Heart right ventricle (tissue), 16 donors: ENCODE data around the gene PSAPL1. TPM values are rescaled to one million over a fixed set of nuclear protein-coding genes. Genes with fewer than 3 reads are reported as not detected.

Experiments
- ATAC-seq, 8 donors: fragments of 200-7000 bp; cut with Tn5 transposase; one replicate each; pipeline ENCODE4 v1.9.1; 2020; ENCODE audit warnings: mild to moderate bottlenecking in 8 of 8, moderate library complexity in 8 of 8, moderate number of reproducible peaks in 1 of 8
- DNase-seq, 2 donors: peaks; one replicate each; pipeline ENCODE4 v3.0.0-alpha.2; 2020
- H3K27ac ChIP-seq, 10 donors: fragments of 200-600 bp; sonication (generic) in 2 of 10; one replicate each; pipeline versions ENCODE4 v1.5.0 to v1.8.0; 2020 to 2022; ENCODE audit warnings: mild to moderate bottlenecking in 3 of 10
- H3K27me3 ChIP-seq, 7 donors: fragments of 200-600 bp; one replicate each; pipeline ENCODE4 v1.8.0; 2021 to 2022; ENCODE audit warnings: mild to moderate bottlenecking in 2 of 7
- H3K36me3 ChIP-seq, 9 donors: fragments of 200-600 bp; sonication (generic) in 1 of 9; one replicate each; pipeline versions ENCODE4 v1.5.0 to v1.8.0; 2020 to 2022; ENCODE audit warnings: mild to moderate bottlenecking in 2 of 9
- H3K4me1 ChIP-seq, 9 donors: fragments of 200-600 bp; sonication (generic) in 1 of 9; one replicate each; pipeline versions ENCODE4 v1.5.0 to v1.8.0; 2020 to 2022; ENCODE audit warnings: mild to moderate bottlenecking in 4 of 9
- H3K4me3 ChIP-seq, 10 donors: fragments of 200-600 bp; sonication (generic) in 2 of 10; one replicate each; pipeline versions ENCODE4 v1.5.0 to v1.8.0; 2020 to 2022; ENCODE audit warnings: mild to moderate bottlenecking in 7 of 10, moderate library complexity in 2 of 10
- H3K9me3 ChIP-seq, 11 donors: fragments of 200-600 bp in 10 of 11; sonication (generic) in 2 of 11; one replicate each; pipeline versions ENCODE4 v1.5.0 to v1.8.0; 2013 to 2022; ENCODE audit warnings: mild to moderate bottlenecking in 2 of 11, control low read depth in 1 of 11, moderate library complexity in 1 of 11
- WGBS, 2 donors: extraction: QIAGEN DNeasy Blood & Tissue Kit; methylation state at CpG; one replicate each; pipeline ENCODE4 v1.1.7; 2013; ENCODE audit warnings: inconsistent platforms in 1 of 2; 5-methylcytosine and 5-hydroxymethylcytosine counted together
- intact Hi-C, 10 donors: fragments of 100-400 bp; cut with DNase I; formaldehyde crosslinking; loops; one replicate each; pipeline versions ENCODE4 v1.11.1 to v1.14.2; 2022
- microRNA-seq, 2 donors: library from miRNA; unstranded; fragments of <30 nt; microRNA quantifications; one replicate each; pipeline ENCODE4 v1.2.0, GENCODE V29; 2021
- polyA plus RNA-seq, 2 donors: library from polyadenylated mRNA; stranded (reverse); fragments of 200-250 nt; gene quantifications; one replicate each; pipeline ENCODE4 v1.2.3, GENCODE V29; 2013
- total RNA-seq, 10 donors: library from RNA; stranded (reverse); fragmentation: NEBNext Ultra II Directional in 3 of 10; extraction: Animal tissue kit (Norgen Biotek cat#: 25700) in 3 of 10; gene quantifications; one replicate each; pipeline versions ENCODE4 v1.2.1 to v1.2.4, GENCODE V29; 2021 to 2023
- TF ChIP-seq, protein P1 (sequence below), 9 donors: fragments of 200-600 bp; sonication (generic) in 2 of 9; IDR thresholded peaks; one replicate each; pipeline versions ENCODE4 v1.5.0 to v1.8.0; 2021 to 2022; ENCODE audit warnings: antibody characterized with exemption in 9 of 9, mild to moderate bottlenecking in 5 of 9, moderate library complexity in 1 of 9
- donor health status: Arrhythmogenic right ventricular cardiomyopathy.
- donor health status: ischemic (EF 13 %, LVEDD 7.1; RV severe dilation, severe dysfunction).
- donor health status: healthy with polysubstance abuse.
- donor health status: DM: no; HTN: yes; CAD: no.
- donor health status: DM: no; HTN: no; CAD: no.
- donor health status: ischemic (EF 25% LVEDD 6.9; RV normal size, moderate dysfunction).
- donor health status: ischemic (EF 25% LVEDD 5.7; RV mildly dilated, moderate dysfunction).
- donor health status: healthy.
- donor health status: DM: yes; HTN: yes; CAD: no.
- donor health status: Ischemic cardiomyopathy.
- donor health status: ischemic (EF 35%, LVEDD 5.7; RV mildly dilated, moderate dysfunction).
- donor health status: nonischemic (EF 11% LVEDD 7.7; RV severe dilation, severe dysfunction).
- donor health status: DM: yes; HTN: yes; CAD: no.
- donor health status: PGD.
- donor health status: ischemic (EF 29% LVEDD 5.4; RV normal size, mild dysfunction).
- donor health status: nonischemic (EF 23%, LVEDD 6.1; RV moderate dilation, normal function).

The PSAPL1 gene
- total and polyA plus RNA-seq, 12 donors = 0.05 TPM; not detected in 11

DNA sequence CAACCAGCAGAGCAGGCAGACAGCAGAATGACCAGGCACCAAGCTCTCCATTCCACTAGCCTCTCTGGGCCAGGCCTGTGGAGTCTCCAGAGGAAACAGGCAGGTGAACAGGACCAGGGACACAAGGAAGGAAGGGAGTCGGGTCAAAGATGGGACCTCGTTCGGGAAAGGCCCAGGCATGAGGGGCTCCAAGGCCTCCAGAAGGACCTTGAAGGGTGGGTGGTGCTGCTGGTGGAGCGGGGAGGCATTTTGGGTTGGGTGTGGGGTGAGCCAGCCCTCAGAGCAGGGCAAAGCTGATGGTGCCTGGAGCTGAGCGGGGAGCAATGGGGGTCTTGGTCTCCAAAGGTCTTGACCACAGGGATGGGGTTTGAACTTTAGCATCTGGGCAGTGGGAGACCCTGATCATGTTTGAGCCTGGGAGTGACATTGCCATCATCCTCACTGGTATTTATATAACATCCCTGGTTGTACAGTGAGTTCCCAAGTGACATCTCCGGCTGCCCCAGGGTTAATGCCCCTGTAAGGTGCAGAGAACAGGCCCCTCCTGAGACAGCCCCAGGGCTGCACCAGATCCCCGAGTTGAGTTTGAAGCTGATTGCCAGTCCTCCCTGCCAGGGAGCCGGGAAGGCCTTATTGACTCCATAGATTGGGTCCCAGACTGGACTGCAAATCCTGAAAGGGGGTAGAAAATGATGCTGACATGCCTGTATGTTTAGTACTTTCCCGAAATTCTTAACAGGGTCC is 52.7 kb downstream of the PSAPL1 start:
- WGBS, 2 donors = 87 to 89% methylated on average over 9 of the region's 9 CpGs
- Histone ChIP-seq H3K4me3 (no peak overlapping the region), H3K27me3 (peaks cover 0 to 4% (median 0%) of the 10 kb centered on the region in 7 donors), H3K36me3 (no peaks in the 10 kb centered on the region), H3K27ac (no peak overlapping the region), H3K4me1 (peaks cover 0 to 21% (median 5%) of the 10 kb centered on the region in 9 donors), H3K9me3 (peaks cover 0 to 4% (median 0%) of the 10 kb centered on the region in 11 donors)
- intact Hi-C loops = loop anchor here in 1 of 10 donors (5.0 kb wide), 1 partner anchor 70 kb away; no protein-coding TSS in a partner anchor
- DNase-seq (no peak), ATAC-seq (no peak)
- TF ChIP-seq, protein P1, sequence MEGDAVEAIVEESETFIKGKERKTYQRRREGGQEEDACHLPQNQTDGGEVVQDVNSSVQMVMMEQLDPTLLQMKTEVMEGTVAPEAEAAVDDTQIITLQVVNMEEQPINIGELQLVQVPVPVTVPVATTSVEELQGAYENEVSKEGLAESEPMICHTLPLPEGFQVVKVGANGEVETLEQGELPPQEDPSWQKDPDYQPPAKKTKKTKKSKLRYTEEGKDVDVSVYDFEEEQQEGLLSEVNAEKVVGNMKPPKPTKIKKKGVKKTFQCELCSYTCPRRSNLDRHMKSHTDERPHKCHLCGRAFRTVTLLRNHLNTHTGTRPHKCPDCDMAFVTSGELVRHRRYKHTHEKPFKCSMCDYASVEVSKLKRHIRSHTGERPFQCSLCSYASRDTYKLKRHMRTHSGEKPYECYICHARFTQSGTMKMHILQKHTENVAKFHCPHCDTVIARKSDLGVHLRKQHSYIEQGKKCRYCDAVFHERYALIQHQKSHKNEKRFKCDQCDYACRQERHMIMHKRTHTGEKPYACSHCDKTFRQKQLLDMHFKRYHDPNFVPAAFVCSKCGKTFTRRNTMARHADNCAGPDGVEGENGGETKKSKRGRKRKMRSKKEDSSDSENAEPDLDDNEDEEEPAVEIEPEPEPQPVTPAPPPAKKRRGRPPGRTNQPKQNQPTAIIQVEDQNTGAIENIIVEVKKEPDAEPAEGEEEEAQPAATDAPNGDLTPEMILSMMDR (IDR thresholded peaks at IDR 0.05) = no peak

DNA sequence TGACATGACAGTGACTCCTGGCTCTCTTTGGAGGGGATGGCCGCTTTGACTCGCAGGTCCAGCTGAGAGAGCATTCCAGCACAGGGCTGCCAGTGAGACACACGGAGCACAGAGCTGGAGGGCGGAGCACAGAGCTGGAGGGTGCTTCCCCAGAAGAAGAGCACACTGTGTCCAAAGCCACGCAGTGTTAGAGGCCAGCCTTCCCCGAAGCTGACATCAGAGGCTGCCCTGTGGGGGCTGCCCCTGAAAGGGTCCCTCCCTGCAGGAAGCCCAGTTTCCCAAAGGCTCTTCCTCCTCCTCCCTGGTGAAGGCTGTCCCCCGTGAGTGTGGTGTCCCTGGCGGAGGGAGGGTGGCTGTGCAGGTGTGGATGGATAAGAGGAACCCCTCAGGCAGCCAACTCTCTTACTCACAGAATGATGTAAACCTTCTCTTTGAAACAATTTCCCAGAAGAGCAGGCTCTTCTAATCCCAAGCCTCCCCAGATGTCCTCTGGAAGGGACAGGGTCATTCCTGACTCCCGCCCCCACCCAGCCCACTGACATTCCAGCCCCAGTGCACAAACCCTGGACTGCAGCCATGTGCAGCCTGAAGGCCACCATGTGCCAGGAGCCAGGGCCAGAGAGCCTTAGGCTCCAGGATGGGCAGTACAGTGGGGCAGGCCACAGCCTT is 53.4 kb downstream of the PSAPL1 start:
- peaks cover 0 to 4% (median 0%) of the 10 kb centered on the region in 7 donors for H3K27me3 ChIP-seq
- peak; percentile 20 to 87 (median 66) for ATAC-seq
- peaks cover 0 to 4% (median 0%) of the 10 kb centered on the region in 11 donors for H3K9me3 ChIP-seq
- WGBS, 2 donors = 48 to 56% methylated on average over 9 of the region's 9 CpGs
- H3K4me1 ChIP-seq = peaks cover 0 to 23% (median 5%) of the 10 kb centered on the region in 9 donors
- peak overlapping the region in 1 of 10 donors; percentile 43 for H3K27ac ChIP-seq
- TF ChIP-seq, protein P1 (IDR thresholded peaks at IDR 0.05) = peak in 1 of 9 donors; percentile 9
- peak in 1 of 2 donors; percentile 38 for DNase-seq
- H3K36me3 ChIP-seq = no peaks in the 10 kb centered on the region
- intact Hi-C loops = loop anchor here in 1 of 10 donors (5.0 kb wide), 1 partner anchor 69 kb away; no protein-coding TSS in a partner anchor
- no peak overlapping the region for H3K4me3 ChIP-seq

Small RNA genes lying within 50 kb of the gene (microRNA-seq; reads per million reads assigned to microRNA genes)
- gene MIR4274 = 0 reads per million in 2 donors

Other genes with a start within 250 kb of the PSAPL1 start
- 1 to 10 TPM in 9 of 10 donors, under 1 TPM in 1; 0.95 to 5.4 (median 2.6) TPM for gene SORCS2, start 242.4 kb downstream of the PSAPL1 start, total RNA-seq
- under 1 TPM; 0.25 to 0.66 TPM for gene SORCS2, start 242.4 kb downstream of the PSAPL1 start, polyA plus RNA-seq